ENCODE results near the gene PLAGL2. TPM values are rescaled to one million over a fixed set of nuclear protein-coding genes. Genes with fewer than 3 reads are reported as not detected.

PLAGL2 gene
- total and polyA plus RNA-seq, 3 donors from 2014 or later, result 30.5 to 36.8 (median 33.5) TPM

DNA sequence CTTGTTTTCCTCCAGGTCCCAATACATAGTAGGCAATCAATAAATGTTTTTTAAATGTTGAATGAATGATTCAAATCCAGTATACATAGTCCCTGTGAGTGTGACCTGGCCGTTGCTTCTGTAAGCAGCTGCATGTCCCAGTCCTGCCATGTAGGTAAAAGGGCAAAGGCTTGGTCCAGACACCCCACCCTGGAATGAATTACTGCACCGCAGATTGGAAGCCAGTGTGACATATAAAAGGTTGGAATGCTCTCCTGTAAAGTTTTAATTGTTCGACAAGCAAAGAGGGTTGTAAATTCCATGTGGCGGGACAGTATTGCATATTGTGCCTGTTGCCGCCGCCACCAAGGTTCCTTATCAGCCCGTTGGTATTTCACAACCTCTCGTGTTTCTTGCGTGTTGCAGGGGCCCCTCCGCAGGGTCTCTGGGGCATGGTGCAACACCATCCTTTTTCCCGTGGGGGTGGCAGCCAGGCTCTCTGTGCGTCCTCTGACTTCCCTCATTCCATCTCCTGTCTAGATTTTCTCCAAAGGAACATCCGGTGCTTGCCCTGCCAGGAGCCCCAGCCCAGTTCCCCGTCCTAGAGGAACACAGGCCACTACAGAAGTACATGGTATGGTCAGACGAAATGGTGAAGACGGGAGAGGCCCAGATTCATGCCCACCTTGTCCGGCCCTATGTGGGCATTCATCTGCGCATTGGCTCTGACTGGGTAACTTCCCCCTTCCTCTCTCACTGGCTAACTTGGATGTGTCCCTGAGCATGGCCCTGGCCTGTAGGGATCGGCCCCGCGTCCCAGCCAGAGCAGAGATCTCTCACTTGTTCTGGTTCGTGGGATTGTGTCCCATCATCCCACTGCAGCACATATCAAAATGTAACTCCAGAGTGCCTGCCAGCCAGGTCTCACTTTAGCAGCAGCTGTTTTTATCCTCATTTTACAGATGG lies 20.5 kb upstream of the PLAGL2 start:
- DNase-seq, result no peak
- H3K27ac ChIP-seq, result no peak overlapping the region
- no peaks in the 10 kb centered on the region for H3K27me3 ChIP-seq
- 66 to 75% methylated on average over 20 to 22 of the region's 22 CpGs for WGBS, 2 donors
- no peak overlapping the region for H3K4me3 ChIP-seq
- no peaks in the 10 kb centered on the region for H3K4me1 ChIP-seq
- intact Hi-C loops (cut with DNase I; ENCODE audit: low total_unique reads), result no loop called here
- no peaks in the 10 kb centered on the region for H3K36me3 ChIP-seq (ENCODE audit: low read depth, missing control alignments)
- TF ChIP-seq, protein P1, sequence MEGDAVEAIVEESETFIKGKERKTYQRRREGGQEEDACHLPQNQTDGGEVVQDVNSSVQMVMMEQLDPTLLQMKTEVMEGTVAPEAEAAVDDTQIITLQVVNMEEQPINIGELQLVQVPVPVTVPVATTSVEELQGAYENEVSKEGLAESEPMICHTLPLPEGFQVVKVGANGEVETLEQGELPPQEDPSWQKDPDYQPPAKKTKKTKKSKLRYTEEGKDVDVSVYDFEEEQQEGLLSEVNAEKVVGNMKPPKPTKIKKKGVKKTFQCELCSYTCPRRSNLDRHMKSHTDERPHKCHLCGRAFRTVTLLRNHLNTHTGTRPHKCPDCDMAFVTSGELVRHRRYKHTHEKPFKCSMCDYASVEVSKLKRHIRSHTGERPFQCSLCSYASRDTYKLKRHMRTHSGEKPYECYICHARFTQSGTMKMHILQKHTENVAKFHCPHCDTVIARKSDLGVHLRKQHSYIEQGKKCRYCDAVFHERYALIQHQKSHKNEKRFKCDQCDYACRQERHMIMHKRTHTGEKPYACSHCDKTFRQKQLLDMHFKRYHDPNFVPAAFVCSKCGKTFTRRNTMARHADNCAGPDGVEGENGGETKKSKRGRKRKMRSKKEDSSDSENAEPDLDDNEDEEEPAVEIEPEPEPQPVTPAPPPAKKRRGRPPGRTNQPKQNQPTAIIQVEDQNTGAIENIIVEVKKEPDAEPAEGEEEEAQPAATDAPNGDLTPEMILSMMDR (IDR thresholded peaks at IDR 0.05), result no peak
- TF ChIP-seq POLR2A (IDR thresholded peaks at IDR 0.05), result no peak
- H3K9me3 ChIP-seq, result no peaks in the 10 kb centered on the region

DNA sequence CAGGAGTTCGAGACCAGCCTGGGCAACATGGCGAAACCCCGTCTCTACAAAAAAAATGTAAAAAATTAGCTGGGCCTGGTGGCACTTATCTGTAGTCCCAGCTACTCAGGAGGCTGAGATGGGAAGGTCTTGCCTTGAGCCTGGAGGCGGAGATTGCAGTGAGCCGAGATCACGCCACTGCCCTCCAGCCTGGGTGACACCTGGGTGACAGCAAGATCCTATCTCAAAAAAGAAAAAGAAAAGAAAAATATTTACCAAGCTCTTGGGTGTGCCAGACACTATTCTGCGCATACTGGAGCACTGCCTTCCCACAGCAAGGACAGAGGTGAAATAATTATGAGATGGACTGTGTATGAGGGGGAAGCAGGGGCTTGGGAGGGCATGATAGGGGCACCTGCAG lies 19.8 kb upstream of the PLAGL2 start:
- H3K36me3 ChIP-seq (ENCODE audit: low read depth, missing control alignments), result no peaks in the 10 kb centered on the region
- DNase-seq, result no peak
- no peaks in the 10 kb centered on the region for H3K9me3 ChIP-seq
- H3K27ac ChIP-seq, result no peak overlapping the region
- no peak for TF ChIP-seq POLR2A (IDR thresholded peaks at IDR 0.05)
- TF ChIP-seq, protein P1 (IDR thresholded peaks at IDR 0.05), result no peak
- intact Hi-C loops (cut with DNase I; ENCODE audit: low total_unique reads), result no loop called here
- 91 to 97% methylated on average over 7 of the region's 7 CpGs for WGBS, 2 donors
- no peak overlapping the region for H3K4me3 ChIP-seq
- H3K4me1 ChIP-seq, result no peaks in the 10 kb centered on the region
- H3K27me3 ChIP-seq, result no peaks in the 10 kb centered on the region

DNA sequence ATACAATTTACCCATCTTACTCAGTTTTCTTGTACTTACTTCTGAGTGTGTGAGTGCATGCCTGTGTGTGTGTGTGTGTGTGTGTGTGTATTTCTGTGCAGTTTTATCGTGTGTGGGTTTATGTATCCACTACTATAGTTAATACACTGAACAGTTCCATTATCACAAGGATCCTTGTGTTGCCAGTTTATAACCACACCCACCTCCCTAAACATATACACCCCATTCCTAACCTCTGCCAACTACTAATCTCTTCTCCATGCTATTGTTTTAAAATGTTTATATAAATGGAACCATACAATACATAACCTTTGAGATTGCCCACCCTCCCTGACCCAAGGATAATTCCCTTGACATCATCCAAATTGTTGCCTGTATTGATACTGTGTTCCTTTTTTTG lies 18.8 kb upstream of the PLAGL2 start:
- no peak overlapping the region for H3K4me3 ChIP-seq
- H3K27ac ChIP-seq, result no peak overlapping the region
- H3K27me3 ChIP-seq, result no peaks in the 10 kb centered on the region
- no peaks in the 10 kb centered on the region for H3K9me3 ChIP-seq
- intact Hi-C loops (cut with DNase I; ENCODE audit: low total_unique reads), result no loop called here
- no peak for DNase-seq
- H3K4me1 ChIP-seq, result no peaks in the 10 kb centered on the region
- H3K36me3 ChIP-seq (ENCODE audit: low read depth, missing control alignments), result no peaks in the 10 kb centered on the region
- no peak for TF ChIP-seq POLR2A (IDR thresholded peaks at IDR 0.05)
- WGBS, 2 donors, result 59 to 71% methylated on average over 1 of the region's 1 CpG

DNA sequence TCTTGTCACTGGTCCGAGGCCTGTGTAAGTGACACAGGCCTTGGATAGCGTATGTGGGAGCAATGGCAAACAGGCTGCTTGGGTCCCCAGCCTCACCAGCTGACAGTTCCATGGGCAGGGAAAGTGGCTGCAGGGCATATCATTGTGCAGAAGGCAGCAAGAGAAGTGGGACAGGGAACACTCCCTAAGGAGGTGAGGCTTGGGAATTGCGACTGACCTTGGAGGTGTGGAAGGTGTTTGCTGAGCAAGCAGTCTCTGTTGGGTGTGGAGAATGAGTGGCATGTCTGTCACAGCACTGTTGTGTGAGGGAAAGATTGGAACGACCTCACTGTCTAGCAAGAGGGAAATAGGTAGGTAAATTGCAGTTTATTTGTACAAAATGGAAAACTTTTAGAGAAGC lies 16.9 kb upstream of the PLAGL2 start:
- TF ChIP-seq, protein P1 (IDR thresholded peaks at IDR 0.05), result no peak
- TF ChIP-seq POLR2A (IDR thresholded peaks at IDR 0.05), result no peak
- 91% methylated on average over 4 of the region's 4 CpGs for WGBS, 2 donors
- no peaks in the 10 kb centered on the region for H3K36me3 ChIP-seq (ENCODE audit: low read depth, missing control alignments)
- H3K4me1 ChIP-seq, result no peaks in the 10 kb centered on the region
- no peaks in the 10 kb centered on the region for H3K9me3 ChIP-seq
- no peaks in the 10 kb centered on the region for H3K27me3 ChIP-seq
- H3K27ac ChIP-seq, result no peak overlapping the region
- intact Hi-C loops (cut with DNase I; ENCODE audit: low total_unique reads), result no loop called here
- no peak for DNase-seq
- no peak overlapping the region for H3K4me3 ChIP-seq

DNA sequence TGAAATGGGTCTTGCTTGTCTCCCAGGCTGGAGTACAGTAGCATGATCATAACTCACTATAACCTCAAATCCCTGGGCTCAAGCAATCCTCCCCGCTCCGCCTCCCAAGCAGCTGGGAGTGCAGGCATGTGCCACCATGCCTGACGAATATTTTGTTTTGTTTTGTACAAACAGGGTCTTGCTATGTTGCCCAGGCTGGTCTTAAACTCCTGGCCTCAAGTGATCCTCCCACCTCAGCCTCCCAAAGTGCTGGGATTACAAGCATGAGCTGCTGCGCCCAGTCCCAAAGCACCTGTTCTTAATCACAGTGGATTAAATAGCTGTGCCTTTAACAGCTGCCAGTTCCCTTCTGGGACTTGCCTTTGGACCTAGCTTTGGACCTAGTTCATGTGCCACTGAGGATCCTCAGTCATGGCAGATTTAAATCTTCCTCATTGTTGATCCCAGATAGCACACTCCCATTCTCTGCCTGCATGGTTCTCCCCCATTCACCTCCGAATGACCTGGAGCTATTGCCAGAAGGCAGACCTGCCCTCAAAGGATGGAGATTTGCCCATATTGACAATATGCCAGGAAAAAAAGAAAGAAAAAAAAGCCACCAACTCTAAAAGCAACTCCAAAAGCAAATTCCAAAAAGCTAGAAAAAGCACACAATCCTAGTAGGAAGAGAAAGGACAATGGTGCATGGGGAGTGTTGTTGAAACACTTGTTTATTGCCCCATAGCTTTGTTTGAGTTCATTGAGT lies 10.8 kb upstream of the PLAGL2 start:
- intact Hi-C loops (cut with DNase I; ENCODE audit: low total_unique reads), result no loop called here
- no peak overlapping the region for H3K27ac ChIP-seq
- no peaks in the 10 kb centered on the region for H3K27me3 ChIP-seq
- 85 to 91% methylated on average over 5 of the region's 5 CpGs for WGBS, 2 donors
- DNase-seq, result no peak
- H3K4me1 ChIP-seq, result no peaks in the 10 kb centered on the region
- TF ChIP-seq, protein P1 (IDR thresholded peaks at IDR 0.05), result no peak
- no peak for TF ChIP-seq POLR2A (IDR thresholded peaks at IDR 0.05)
- H3K9me3 ChIP-seq, result no peaks in the 10 kb centered on the region
- H3K4me3 ChIP-seq, result no peak overlapping the region
- H3K36me3 ChIP-seq (ENCODE audit: low read depth, missing control alignments), result no peaks in the 10 kb centered on the region
